ENCODE results near the gene LRRFIP2.

GRCh38 chr3:37107846-37108245, 66.5 kb downstream of the LRRFIP2 start:
- TF ChIP-seq HOXD13 (CRISPR knock-in tag; IDR thresholded peaks at IDR 0.05; ENCODE audit: borderline replicate concordance) (no peak), CTCF (tag by site-specific recombination; IDR thresholded peaks at IDR 0.05) (no peak), HOXA7 (CRISPR knock-in tag; IDR thresholded peaks at IDR 0.05; ENCODE audit: borderline replicate concordance) (no peak)

All from HEK293 (cell line).